RWPE2 (cell line): Measurements from ENCODE around the gene MARK2.
A peak's percentile ranks its signal among the peaks of the same experiment; 100 is the strongest.

Experiments
- ATAC-seq: fragments of 200-7000 bp; cut with Tn5 transposase; 3 replicates; pipeline ENCODE4 v1.9.1; 2021; ENCODE audit warnings: low read depth
- DNase-seq: peaks from one replicate; pipeline ENCODE4 v3.0.0-alpha.2; 2020; ENCODE audit warnings: low spot score
- H3K27ac ChIP-seq: fragments of 450-650 bp; 2 replicates; pipeline ENCODE4 v1.5.1; 2017; ENCODE audit warnings: mild to moderate bottlenecking; ENCODE audit not compliant: poor library complexity, severe bottlenecking
- H3K27me3 ChIP-seq: fragments of 250-450 bp; sonication (Bioruptor Pico); 2 replicates; pipeline ENCODE4 v1.5.1; 2021; ENCODE audit warnings: mild to moderate bottlenecking, moderate library complexity; ENCODE audit not compliant: insufficient read depth, poor library complexity, severe bottlenecking
- H3K36me3 ChIP-seq: fragments of 250-450 bp; sonication (Bioruptor Pico); 2 replicates; pipeline ENCODE4 v1.5.1; 2020; ENCODE audit warnings: low read depth, mild to moderate bottlenecking, moderate library complexity
- H3K4me1 ChIP-seq: fragments of 250-450 bp; sonication (Bioruptor Pico); 2 replicates; pipeline ENCODE4 v1.5.1; 2021; ENCODE audit warnings: mild to moderate bottlenecking, moderate library complexity; ENCODE audit not compliant: insufficient read depth, poor library complexity, severe bottlenecking
- H3K4me3 ChIP-seq: fragments of 250-450 bp; sonication (Bioruptor Pico); 2 replicates; pipeline ENCODE4 v1.5.1; 2021; ENCODE audit warnings: mild to moderate bottlenecking, moderate library complexity; ENCODE audit not compliant: severe bottlenecking
- H3K9me3 ChIP-seq: fragments of 250-450 bp; sonication (Bioruptor Pico); 2 replicates; pipeline ENCODE4 v1.5.1; 2021; ENCODE audit warnings: mild to moderate bottlenecking, moderate library complexity; ENCODE audit not compliant: severe bottlenecking
- CTCF ChIP-seq: fragments of 450-650 bp; IDR thresholded peaks from one replicate; pipeline ENCODE4 v1.5.1; 2017; ENCODE audit warnings: mild to moderate bottlenecking, moderate library complexity; ENCODE audit not compliant: poor library complexity, severe bottlenecking

The MARK2 gene

GRCh38 chr11:63933459-63933858 lies 94.5 kb downstream of the MARK2 start:
- Histone ChIP-seq H3K27me3 (no peaks in the 10 kb centered on the region), H3K36me3 (no peaks in the 10 kb centered on the region), H3K4me3 (no peak overlapping the region), H3K27ac (no peak overlapping the region), H3K9me3 (no peaks in the 10 kb centered on the region), H3K4me1 (peaks cover 4% of the 10 kb centered on the region)
- DNase-seq = no peak
- no peak for ATAC-seq
- no peak for TF ChIP-seq CTCF

- ATAC-seq (peak; percentile 33), DNase-seq (no peak)
- Histone ChIP-seq H3K4me3 (peak overlapping the region; percentile 59), H3K27ac (peak overlapping the region; percentile 70), H3K27me3 (no peaks in the 10 kb centered on the region), H3K4me1 (peaks cover 4% of the 10 kb centered on the region), H3K36me3 (0 out of 2 replicates have a peak, but pooled peaks cover 2% of the 10 kb centered on the region), H3K9me3 (no peaks in the 10 kb centered on the region)
- TF ChIP-seq CTCF = no peak
Measured at GRCh38 chr11:63937713-63938478, 99.0 kb downstream of the MARK2 start.

GRCh38 chr11:63938479-63939396 lies 99.8 kb downstream of the MARK2 start, which contains the start of gene NAA40:
Gene NAA40, plus strand, starts transcription at chr11:63939002. Its CDS starts 95 bp downstream, at chr11:63939097.
- Histone ChIP-seq H3K36me3 (0 out of 2 replicates have a peak, but pooled peaks cover 2% of the 10 kb centered on the region), H3K4me3 (peak within 1 kb of the TSS; percentile 59), H3K9me3 (no peaks in the 10 kb centered on the region), H3K27me3 (no peaks in the 10 kb centered on the region), H3K4me1 (peaks cover 4% of the 10 kb centered on the region), H3K27ac (peak within 1 kb of the TSS; percentile 70)
- ATAC-seq (peak; percentile 95), DNase-seq (peak; percentile 96)
- TF ChIP-seq CTCF = peak; percentile 4

- DNase-seq = no peak
- TF ChIP-seq CTCF = no peak
- ATAC-seq = no peak
- Histone ChIP-seq H3K4me1 (peaks cover 4% of the 10 kb centered on the region), H3K9me3 (no peaks in the 10 kb centered on the region), H3K27me3 (no peaks in the 10 kb centered on the region), H3K36me3 (0 out of 2 replicates have a peak, but pooled peaks cover 2% of the 10 kb centered on the region), H3K4me3 (peak overlapping the region; percentile 59), H3K27ac (peak overlapping the region; percentile 70)
Measured at GRCh38 chr11:63939397-63939891, 100.5 kb downstream of the MARK2 start.
